Femur (tissue), 1 donor: ENCODE measurements around the gene ASB5.

Source experiments
- DNase-seq: peaks from one replicate; pipeline ENCODE4 v3.0.0-alpha.2; 2017

The ASB5 gene

DNA sequence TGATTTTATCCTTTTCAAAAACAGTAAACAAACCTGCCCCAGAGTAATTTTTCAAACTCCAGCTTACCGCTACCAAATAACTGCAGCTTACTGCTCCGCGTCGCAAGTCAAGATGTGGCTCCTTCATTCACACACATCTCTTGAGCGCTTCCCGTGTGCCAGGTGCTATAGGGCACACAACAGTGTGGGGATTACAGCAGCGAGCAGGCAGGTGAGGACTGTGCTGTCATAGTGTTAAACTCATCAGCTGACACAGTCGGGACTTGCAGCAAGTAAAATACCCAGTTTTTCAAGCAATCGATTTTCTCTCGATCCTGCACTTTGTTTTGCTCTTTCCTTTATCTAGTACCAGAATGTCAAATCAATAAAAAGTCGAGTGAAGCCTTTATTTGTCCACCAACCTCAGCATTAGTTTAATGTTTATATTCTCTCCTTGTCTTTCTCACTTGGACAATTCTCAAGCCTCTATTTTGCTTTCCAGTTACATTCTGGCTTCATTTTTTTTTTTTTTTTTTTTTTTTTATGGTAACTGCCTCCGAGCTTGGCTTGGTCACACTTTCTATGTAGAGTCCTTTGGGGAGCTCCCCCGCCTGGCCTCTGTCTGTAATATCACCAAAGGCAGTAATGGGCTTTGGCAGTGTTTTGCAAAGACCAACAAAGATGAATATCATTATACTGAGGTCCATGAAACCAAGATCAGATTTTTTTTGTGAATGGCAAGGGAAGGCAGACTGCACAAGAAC, 8.3 kb upstream of the ASB5 start:
- peak; percentile 57 for DNase-seq

DNA sequence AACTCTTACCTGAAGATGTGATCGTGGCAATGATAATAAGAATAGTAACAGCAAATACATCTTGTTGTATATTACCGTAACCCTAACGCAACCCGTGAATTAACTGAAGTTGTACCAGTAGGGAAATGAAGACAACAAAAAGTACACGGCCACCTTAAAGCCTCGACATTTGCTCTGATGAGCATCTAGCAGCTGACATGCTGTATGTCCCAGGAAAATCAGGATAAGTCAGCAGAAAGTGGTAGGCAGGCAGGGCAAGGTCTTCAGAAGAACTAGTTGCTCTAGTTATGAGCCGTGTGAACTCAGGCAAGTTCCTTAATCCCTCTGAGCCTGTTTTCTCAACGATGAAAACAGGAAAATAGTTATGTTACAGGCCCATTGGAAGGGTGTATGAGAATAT, 7.7 kb upstream of the ASB5 start:
- no peak for DNase-seq

DNA sequence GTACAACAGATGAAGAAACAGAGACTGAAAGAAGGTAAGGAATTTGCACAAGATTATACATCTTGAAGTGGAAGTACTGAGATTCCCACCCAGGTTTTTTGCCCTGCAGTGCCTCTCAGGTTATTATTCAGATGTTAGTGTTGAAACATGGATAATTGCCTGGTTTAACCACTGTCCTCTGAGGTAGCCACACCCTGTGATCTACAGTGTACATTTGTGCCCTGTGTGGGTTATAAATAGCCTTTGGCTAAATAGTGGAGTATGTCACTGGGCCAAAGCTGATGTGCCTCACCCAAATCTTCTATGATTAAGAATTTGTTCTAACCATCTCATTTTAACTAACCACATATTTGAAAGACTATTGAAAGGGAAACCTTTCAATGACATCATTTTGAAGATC, 5.4 kb upstream of the ASB5 start:
- DNase-seq = no peak

DNA sequence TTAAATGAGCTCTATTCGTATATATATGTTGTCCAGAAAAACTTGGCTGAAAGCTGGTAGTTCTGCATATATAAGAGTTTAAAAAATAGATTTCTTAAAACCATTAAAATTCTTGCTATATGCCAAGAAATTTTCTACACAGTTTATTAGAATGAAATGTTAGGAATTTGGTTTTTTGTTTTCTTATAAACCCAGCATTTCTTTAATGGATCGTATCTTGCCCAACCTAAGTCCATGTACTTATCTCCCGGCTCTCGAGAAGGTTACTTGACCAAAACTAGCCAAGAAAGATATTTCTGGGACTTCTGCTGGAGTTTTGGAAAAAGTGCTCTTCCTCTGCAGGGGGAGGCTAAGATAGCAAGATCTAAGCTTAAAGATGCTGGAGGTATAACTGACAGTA, 4.7 kb upstream of the ASB5 start:
- DNase-seq = no peak

DNA sequence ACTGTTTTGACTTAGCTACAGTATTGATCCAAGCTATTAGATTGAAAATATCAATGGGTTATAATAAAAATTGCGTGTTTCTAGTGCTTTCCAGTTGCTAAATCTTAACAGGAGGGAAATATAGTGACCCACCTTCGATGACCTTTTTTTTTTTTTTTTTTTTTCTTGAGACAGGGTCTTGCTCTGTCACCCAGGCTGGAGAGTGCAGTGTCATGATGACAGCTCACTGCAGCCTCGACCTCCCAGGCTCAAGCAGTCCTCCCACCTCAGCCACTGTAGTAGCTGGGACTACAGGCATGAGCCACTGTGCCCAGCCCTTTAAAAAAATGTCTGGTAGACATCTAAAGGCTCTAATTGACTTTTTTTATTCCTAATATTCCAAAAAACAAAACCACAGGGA, 3.8 kb upstream of the ASB5 start:
- DNase-seq = no peak

DNA sequence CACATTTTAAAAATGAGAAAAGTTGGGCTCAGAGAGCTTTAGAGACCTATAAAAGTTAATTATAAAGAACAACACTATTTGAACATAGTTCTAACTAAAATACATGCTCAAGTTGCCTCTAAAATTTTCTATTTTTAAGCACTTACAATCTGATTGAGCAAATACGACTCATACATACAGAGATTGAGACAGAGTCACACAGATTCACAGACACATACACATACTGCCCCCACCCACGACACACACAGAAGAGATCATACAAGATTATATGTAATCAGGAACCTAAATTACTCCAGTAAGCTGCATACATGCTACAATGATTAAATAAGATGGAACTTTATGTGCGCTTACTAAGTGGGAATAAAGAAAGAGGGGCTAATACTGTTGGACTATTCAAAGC, 2.7 kb upstream of the ASB5 start:
- no peak for DNase-seq

DNA sequence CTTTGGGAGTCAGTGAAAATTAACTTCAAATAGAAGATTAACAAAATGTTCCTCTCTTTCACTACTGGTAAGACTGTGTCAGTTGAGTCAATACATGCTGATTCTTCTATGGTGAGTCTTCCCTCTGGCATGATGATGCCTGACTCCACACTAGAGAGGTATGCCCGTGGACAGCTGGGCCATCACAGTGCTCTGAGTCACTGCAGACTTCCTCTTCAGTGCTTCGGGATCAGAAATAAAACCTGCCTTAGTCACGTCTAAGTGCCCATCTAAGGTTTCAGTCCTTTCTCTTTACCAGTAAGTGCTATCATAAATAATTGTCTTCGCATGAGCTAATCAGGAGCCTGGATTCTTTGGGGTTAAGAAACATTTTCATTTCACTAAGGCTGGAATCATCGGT, 1.6 kb upstream of the ASB5 start:
- DNase-seq = peak; percentile 31

DNA sequence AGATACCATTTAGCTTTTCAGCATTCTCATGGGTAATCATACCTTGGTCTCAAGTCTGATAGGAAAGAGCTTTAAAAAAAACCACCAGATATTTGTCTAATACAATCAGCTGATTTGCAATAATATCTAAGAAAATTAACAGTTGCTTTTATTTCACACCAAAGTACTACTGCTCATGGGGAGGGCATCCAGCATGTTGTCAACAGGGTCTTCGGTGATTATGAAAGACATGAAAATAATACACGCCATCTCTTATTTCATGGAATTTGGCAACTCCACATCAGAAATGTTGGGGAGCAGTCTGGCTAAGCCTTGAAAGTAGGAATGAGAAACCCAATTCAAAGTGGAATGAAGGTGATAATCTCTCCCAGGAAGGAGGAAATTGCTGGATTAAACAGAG, 3.0 kb downstream of the ASB5 start:
- no peak for DNase-seq

DNA sequence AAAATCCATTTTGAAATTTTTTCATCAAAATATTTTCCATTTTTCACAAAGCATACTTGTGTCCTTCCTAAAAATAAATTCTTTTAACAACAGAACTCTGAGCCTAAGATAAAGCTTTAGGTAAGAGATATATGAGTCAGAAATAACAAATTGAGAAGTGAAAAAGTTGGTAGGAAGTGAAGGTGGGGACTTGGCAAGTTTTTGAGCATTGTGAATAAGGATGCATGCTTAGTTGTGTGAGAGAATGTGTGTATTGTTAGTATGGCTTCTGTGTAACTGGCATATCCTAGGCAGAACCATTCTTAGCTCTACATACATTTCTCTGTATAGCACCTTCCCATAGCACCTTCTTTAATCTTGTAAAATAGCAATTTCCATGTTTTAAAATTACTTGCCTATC, 6.8 kb downstream of the ASB5 start:
- DNase-seq = no peak

DNA sequence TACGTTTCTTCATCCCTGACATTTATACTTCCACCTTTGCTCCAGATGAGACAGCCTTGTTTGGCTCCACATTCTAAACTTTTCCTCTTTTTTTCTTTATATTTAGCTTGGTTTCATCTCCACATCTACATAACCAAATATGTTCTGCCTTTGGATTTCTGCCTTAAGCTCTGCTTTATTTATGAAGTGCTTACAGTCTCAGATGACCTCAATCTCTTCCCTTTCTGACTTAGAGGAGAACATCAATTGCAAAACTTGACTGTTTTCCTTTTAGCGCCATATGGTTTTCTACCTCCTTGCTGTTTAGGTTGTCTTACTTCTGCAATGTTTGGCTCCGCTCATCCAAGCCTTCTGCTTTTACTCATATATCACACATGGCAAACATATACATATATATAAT, 7.5 kb downstream of the ASB5 start:
- DNase-seq = no peak

DNA sequence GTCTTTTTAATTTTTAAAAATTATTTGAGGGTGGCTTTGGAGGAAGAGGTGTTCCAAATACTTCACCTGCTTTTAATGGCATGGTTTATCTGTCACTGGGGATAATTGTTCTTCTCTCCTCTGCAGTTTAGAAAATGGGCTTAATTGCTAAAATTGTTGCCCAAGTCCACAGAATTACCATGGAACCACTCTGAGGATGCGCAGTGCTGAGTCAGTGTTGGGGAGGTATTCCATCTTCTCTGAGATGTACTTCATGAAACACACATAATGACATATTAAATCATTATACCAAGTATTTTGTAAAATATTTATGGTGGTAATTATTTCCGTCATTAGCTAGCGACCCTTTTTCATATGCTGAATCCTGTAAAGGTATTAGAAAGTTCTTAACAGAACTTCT, 8.0 kb downstream of the ASB5 start:
- no peak for DNase-seq

DNA sequence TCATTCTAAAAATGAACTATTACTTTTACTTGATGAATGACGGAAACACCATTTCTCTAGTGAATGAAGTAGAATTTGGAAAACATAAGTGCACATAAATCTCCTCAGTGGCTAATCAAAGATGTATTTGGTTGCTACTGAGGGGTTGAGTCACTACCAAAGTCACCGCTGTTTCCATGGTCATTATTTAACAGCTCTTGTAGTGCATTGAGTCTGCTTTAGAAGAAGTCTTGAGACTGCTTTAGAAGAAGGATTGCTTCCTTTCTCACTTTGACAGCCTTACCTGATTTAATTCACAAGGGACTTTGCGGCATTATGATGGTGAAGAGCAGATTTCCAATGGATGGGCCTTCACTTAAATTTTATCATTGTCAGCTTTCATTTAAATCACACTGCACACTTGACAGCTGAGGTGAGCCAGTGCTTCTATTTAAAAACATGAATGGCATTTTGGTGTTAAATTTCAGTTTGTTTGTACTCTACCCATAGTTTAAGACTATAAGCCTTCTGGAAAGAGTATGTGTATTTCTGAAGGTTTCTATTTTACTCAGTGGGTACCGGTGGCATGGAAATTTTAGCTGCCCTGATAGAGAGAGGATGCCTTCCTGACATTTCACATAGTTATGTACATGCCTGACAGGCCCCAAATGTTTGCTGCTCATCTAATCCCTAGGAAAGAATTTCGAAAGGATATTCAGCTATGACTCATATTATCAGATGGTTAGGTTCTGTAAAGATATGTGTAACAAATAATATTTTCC, 9.5 kb downstream of the ASB5 start:
- no peak for DNase-seq

DNA sequence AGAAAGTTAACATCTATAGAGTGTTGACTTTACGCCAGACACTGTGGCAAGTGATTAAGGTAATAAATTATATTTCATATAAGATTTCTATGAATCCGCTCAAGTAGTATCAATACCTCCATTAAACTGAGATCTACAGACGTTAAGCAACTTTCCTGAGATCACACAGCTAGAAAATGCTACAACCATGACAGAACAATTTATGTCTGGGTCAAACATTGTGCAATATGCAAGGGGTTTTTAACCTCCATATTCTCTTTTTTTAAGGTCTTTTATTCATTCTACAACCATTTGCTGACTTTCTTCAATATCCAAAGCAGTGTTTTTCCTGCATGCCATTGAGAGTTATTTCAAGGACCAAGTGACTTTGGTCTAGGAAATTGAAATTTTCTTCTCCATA, 10.9 kb downstream of the ASB5 start:
- DNase-seq = no peak

DNA sequence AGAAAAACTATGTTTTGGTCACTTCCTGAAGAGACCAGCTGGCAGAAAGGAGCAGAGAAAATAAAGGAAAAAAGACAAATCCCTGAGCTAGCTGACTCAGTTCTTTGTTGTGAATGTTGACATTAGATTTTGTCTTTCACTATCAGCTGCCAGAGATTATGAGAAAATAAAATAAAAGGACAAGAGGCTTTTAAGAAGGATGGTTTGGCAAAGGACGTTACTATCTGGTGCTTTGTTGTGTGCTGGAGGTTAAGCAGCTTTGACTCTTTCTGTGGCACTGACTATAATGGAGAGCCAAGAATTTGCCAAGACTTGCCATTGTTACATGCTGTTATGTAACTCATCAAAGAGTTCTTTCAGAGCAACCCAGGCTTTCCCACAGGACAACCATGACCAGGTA, 12.1 kb downstream of the ASB5 start:
- no peak for DNase-seq

DNA sequence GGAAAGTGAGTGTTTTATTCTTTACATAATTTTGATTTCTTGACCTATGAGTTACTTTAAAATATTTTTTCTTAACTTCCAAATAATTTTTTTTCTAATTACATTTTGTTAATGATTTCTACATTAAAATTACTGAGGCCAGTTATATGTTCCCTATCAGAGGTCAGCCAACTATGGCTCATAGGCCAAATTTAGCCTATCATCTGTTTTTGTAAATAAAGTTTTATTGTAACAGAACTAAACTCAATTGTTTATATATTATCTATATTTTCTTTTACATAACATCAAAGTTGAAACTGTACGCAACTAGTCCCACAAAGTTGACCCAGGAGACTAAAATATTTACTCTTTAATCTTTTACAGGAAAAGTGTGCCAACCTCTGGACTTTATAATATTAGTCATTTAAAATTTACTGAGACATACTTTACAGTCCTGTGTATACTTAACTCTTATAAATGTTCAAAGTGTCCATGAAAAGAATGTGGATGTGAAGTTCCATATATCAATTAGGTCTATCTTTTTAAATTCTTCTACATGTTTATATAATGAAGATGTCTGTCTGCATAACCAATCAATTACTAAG, 26.2 kb downstream of the ASB5 start:
- no peak for DNase-seq

DNA sequence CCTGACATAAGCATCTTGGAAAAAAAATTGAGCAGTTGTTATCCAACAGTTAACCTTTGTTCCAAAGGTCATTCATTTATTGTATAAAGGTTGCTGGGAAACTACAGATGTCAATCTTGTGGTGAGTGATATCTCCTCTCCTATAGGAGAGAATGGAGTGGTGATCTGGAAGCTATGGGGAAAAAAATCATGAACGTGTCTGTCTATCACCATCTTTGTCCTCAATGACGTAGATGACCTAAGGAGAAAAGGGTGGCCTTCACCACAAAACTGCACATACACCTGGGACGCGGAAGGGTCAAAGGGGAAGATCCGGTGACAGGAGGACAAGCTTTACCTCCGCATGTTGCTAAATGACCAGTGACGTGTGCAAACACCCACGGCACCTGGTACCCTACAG, 27.3 kb downstream of the ASB5 start:
- DNase-seq = no peak

DNA sequence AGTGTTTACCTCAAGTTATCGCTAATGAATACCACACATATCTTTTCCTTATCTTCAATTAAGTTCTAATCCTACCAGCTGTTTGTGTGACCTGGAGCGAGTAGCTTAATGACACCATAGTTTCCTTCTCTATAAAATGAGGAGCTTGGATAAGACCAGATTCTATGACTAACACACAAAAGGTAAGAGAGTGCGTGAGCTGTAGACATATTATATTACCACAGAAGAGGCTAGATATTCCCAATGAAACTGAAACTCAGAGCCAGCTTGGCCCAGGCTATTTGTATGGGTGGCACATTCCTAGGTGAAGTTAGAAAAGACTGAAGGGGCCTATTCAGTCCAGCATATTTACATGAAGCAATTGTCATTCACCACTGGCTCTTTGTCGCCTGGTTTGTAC, 30.2 kb downstream of the ASB5 start:
- DNase-seq = no peak

DNA sequence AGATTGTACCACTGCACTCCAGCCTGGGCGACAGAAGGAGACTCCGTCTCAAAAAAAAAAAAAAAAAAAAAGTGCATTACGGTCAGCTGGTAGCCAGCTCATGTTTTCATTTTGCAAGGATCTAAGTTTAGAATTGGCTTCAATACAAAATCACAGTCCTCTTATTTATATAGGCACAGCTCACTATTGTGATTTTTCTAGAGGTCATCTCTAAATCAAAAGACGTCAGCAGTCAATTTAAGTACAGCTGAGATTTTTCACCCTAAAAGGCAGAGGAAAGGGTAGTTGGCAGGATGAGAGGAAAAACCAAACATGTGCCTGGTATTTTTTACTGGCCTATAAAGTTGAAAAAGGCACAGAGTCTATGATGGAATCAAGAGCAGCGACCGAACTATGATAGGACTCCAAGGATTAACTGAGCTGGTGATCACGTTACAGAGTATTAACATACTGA, 30.8 kb downstream of the ASB5 start:
- DNase-seq = peak; percentile 27

DNA sequence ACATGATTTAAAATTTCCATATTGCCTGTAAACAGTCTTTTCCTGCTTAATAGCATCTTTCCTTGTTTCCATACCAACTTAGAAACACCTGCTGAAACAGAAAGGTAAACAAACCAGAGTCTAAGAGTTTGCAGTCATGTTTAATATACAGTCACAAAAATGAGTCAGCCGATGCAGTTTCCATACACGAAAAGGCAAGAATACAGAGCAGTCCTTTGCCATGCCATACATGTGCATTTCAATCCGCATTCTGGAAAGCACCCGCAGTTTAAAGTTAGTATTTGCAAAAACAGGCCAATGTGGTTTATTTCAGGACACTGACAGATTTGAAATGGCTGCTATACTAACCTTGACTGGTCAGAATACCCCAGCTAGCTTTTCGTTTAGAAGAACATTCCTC, 32.1 kb downstream of the ASB5 start:
- no peak for DNase-seq

DNA sequence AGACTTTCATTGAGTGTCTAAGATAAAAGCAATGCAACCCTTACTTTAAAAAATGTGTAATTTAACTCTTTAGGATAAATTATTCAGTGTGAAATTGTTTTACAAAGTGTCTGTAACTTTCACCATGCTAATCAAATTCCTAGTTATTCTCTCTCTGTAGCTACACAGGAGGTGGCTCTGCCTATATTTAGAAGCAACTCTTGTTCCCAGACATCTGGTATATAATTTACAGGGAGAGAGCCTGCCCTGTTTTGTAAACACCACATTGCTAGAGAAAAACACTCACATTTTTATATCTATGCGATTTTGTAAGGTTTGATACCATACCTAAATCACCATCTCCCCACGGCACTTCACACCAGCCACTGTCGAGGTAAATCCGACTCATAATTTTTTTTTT, 38.2 kb downstream of the ASB5 start:
- no peak for DNase-seq

DNA sequence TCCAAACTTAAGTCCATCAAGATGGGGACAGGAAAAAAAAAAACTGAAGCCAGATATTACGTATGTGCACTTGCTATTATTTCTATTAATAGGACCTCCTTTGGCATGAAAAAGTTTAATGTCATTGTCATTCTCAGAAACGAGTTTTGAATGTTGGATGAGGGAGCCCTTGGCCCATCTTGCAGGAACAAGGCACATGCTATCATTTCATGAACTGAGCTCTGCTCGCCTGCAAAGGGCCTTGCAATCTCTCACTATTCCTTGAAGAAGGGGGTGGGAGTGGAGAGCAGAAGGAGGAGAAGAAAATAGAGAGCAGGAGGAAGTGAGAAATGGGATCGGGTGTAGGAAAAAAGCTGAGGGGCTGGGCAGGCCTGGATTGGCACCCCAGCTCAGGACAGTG, 39.4 kb downstream of the ASB5 start:
- no peak for DNase-seq

DNA sequence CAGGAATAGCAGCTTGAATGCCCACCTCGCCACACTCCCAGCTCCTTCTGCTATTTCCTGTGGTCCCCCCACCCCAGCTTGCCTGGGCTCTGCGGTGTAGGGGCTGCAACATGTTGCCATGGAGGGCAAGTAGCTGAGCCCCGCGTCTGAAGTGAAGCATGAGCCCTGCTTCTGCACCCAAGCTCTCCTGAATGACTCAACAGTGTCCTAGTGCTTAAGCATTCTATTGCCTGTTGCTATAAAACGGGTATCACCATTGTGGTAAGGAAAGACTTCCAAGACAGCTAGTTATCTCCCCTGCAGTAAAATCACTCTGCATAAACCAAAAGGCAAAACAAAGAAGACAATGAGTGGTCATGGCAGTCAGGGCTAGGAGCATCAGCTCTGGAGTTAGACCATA, 42.3 kb downstream of the ASB5 start:
- no peak for DNase-seq

DNA sequence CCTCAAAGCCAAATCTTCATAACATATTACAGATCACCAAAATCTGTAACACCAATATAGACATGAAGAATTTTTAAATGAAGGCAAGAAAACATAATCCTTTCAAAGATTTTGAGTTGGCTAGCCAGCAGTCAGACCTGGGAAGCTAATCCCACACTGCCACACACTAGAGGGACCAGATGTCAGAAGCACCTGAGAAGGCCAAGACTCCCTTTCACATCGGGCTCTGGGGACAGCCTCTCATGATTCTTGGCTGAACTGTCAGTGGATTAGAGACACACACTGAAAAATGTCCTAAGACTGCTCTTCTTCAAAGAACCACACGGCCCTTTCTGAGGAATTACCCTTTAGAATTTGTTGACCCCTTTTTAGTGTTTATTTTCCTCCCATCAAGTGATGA, 45.5 kb downstream of the ASB5 start:
- no peak for DNase-seq

DNA sequence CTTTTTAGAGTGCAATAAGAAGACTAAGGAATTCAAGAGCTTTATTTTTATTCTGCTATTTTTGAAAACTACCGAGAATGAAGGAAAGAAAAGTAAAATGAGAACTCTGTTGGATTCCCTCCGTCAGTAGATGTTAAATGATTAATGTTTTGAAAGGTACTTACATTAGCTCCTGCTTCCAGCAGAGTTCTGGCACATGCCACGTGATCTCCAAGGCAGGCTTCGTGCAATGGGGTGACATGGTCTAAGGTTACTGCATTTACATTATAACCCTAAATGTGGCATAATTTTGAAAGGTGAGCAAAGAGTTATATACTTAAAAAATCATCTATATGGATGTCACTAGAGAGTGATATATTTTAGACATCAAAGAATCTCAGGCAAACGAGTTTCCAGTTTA, 46.9 kb downstream of the ASB5 start:
- no peak for DNase-seq
